ENCODE data around the gene LUC7L2. TPM values are rescaled to one million over a fixed set of nuclear protein-coding genes. Genes with fewer than 3 reads are reported as not detected.
"Not testable (repeated sequence)": the region's sequence is repeated elsewhere in the genome, so short reads cannot be mapped to it uniquely, and the experiment has no call there.

The LUC7L2 gene
- total RNA-seq, 6 experiments from 2014 or later: 55.1 to 74.4 (median 66.1) TPM

DNA sequence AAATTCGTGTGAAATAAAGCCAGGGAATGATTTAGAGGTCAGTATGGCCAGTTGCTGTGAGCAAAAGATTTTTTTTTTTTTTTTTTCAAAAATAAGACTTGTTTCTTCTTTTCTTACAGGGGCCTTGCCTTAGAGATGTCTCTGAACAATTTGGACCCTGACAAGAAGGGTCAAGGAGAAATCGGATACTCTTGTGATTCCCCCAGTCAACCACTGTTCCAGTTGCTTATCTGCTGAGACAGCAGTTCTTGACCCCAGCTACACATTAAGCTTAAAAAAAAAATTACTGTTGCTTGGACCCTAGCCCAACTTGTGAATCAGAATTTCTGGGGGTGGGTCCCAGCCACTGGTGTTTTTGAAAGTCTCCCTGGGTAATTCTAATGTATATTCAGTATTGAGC, 30.6 kb upstream of the LUC7L2 start:
- Mint-ChIP-seq H3K4me3 (no peak overlapping the region), H3K27me3 (ENCODE audit: insufficient read depth) (peaks cover 1% of the 10 kb centered on the region; the same call in 1 of the 2 replicates), H3K27ac (no peak overlapping the region), H3K9me3 (no peaks in the 10 kb centered on the region), H3K4me1 (ENCODE audit: low read depth) (peaks cover 10% of the 10 kb centered on the region), H3K36me3 (ENCODE audit: low read depth) (no peaks in the 10 kb centered on the region)
- no peak for DNase-seq
- TF ChIP-seq, protein P1, sequence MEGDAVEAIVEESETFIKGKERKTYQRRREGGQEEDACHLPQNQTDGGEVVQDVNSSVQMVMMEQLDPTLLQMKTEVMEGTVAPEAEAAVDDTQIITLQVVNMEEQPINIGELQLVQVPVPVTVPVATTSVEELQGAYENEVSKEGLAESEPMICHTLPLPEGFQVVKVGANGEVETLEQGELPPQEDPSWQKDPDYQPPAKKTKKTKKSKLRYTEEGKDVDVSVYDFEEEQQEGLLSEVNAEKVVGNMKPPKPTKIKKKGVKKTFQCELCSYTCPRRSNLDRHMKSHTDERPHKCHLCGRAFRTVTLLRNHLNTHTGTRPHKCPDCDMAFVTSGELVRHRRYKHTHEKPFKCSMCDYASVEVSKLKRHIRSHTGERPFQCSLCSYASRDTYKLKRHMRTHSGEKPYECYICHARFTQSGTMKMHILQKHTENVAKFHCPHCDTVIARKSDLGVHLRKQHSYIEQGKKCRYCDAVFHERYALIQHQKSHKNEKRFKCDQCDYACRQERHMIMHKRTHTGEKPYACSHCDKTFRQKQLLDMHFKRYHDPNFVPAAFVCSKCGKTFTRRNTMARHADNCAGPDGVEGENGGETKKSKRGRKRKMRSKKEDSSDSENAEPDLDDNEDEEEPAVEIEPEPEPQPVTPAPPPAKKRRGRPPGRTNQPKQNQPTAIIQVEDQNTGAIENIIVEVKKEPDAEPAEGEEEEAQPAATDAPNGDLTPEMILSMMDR (IDR thresholded peaks at IDR 0.05): no peak

DNA sequence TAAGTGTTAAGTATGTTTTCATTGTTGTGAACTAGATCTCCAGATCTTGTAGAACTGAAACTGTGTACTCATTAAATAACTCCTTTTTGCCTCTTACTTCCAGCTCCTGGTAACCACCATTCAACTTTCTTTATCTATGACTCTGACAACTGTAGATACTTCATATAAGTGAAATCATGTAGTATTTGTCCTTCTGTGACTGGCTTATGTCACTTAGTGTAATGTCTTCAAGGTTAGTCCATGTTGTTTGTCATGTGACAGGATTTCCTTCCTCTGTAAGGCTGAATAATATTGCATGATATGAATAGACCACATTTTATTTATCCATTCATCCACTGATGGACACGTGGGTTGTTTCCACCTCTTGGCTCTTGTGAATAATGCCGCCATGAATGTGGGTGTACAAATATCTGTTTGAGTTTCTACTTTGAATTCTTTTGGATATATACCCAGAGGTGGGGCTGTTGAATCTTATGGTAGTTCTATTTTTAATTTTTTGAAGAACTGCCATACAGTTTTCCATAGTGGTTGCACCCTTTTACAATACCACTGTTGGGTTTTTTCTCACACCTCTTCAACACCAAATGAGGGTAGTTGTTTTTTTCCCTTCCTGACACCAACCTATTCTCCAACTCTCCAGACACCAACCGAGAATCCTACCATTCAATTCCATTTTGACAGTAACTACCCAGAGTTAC, 29.2 kb upstream of the LUC7L2 start:
- no peak for DNase-seq
- TF ChIP-seq, protein P1 (IDR thresholded peaks at IDR 0.05): no peak
- peaks cover 10% of the 10 kb centered on the region for H3K4me1 Mint-ChIP-seq (ENCODE audit: low read depth)
- H3K27ac Mint-ChIP-seq: no peak overlapping the region
- no peaks in the 10 kb centered on the region for H3K9me3 Mint-ChIP-seq
- peaks cover 1% of the 10 kb centered on the region; the same call in 1 of the 2 replicates for H3K27me3 Mint-ChIP-seq (ENCODE audit: insufficient read depth)
- no peak overlapping the region for H3K4me3 Mint-ChIP-seq
- H3K36me3 Mint-ChIP-seq (ENCODE audit: low read depth): no peaks in the 10 kb centered on the region

DNA sequence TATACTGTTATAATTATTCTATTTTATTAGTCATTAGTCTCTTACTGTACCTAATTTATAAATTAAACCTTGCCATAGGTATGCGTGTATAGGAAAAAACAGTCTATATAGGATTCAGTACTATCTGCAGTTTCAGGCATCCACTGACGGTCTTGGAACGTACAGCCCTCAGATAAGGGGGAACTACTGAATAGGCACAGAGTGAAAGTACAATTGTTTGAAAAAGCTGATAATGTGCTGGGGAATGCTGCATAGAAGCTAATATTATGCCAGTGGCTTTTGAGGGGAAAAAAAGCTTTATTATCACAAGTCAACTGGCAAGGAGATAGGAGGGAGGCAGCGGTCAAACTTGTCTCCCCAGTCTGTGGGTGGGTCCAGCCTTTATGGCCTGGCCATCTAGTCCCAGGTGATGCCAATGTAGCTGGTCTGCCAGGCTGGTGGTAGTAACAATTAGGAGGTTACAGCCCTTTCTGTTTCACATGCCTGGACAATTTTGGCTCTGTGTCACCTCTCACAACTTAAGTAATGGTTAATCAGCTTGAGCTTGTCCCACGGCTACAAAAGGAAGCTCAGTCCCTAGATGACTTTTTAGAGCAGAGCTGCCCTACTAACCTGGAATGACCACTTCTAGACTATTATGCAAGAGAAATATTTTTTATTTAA, 26.9 kb upstream of the LUC7L2 start:
- peaks cover 10% of the 10 kb centered on the region for H3K4me1 Mint-ChIP-seq (ENCODE audit: low read depth)
- TF ChIP-seq, protein P1 (IDR thresholded peaks at IDR 0.05): no peak
- no peak overlapping the region for H3K4me3 Mint-ChIP-seq
- no peak for DNase-seq
- H3K9me3 Mint-ChIP-seq: no peaks in the 10 kb centered on the region
- H3K36me3 Mint-ChIP-seq (ENCODE audit: low read depth): no peaks in the 10 kb centered on the region
- H3K27me3 Mint-ChIP-seq (ENCODE audit: insufficient read depth): peaks cover 1% of the 10 kb centered on the region; the same call in 1 of the 2 replicates
- no peak overlapping the region for H3K27ac Mint-ChIP-seq

DNA sequence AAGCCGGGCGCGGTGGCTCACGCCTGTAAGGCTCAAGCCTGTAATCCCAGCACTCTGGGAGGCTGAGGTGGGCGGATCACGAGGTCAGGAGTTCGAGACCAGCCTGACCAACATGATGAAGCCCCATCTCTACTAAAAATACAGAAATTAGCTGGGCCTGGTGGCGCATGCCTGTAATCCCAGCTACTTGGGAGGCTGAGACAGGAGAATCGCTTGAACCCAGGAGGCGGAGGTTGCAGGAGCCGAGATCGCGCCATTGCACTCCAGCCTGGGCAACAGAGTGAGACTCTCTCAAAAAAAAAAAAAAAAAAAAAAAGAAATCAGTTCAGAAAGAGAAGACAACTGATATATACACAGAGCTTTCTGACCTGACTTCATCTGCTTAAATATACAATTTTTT, 26.3 kb upstream of the LUC7L2 start:
- not testable (repeated sequence) for H3K4me1 Mint-ChIP-seq (ENCODE audit: low read depth); H3K4me3 Mint-ChIP-seq; DNase-seq; H3K36me3 Mint-ChIP-seq (ENCODE audit: low read depth); H3K27me3 Mint-ChIP-seq (ENCODE audit: insufficient read depth); H3K27ac Mint-ChIP-seq; H3K9me3 Mint-ChIP-seq

DNA sequence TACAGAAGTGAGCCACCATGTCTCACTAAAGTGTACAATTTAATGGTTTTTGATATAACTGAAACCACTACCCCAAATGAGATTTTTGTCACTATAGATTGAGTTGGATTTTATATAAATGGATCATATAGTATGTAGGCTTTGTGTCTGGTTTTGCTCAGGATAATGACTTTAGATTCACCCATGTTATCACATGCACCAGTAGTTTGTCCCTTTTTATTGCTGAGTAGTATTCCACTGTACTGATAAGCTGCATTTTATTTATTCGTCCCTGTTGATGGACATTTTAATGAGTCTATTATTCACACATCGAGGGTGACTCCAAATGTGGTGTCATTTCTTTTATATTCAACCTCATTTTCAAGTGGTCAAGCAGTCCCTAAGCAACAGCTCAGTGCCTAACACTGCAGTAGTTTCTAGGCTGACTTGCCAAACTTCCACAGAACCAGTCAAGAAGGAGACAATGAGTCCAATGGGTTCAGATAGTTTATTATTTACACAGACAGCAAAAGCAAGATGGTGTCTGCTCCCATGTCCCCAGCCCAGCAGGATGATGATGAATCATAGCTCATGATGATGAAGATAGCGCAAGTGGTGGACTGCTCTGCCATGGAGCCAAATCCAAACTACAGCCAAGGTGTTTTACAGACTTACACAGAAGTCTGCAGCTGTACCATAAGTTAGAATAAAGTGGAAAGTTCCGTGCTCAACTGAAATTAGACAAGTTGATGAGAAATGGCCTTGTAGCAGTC, 25.1 kb upstream of the LUC7L2 start:
- TF ChIP-seq, protein P1 (IDR thresholded peaks at IDR 0.05): no peak
- Mint-ChIP-seq H3K4me3 (no peak overlapping the region), H3K9me3 (peaks cover 7% of the 10 kb centered on the region), H3K4me1 (ENCODE audit: low read depth) (peaks cover 4% of the 10 kb centered on the region; the same call in 1 of the 2 replicates), H3K27ac (no peak overlapping the region), H3K27me3 (ENCODE audit: insufficient read depth) (peaks cover 5% of the 10 kb centered on the region), H3K36me3 (ENCODE audit: low read depth) (peaks cover 7% of the 10 kb centered on the region)
- DNase-seq: no peak
